ENCODE results near the gene LIN54. TPM values are rescaled to one million over a fixed set of nuclear protein-coding genes. Genes with fewer than 3 reads are reported as not detected.

The LIN54 gene
- total and polyA plus RNA-seq, 3 donors from 2014 or later = 13.2 to 14.6 (median 14.5) TPM

- no peak overlapping the region for H3K27ac ChIP-seq
- intact Hi-C loops (cut with DNase I; ENCODE audit: low total_unique reads) = no loop called here
- H3K4me1 ChIP-seq = no peaks in the 10 kb centered on the region
- no peak overlapping the region for H3K4me3 ChIP-seq
- no peak for TF ChIP-seq CTCF (IDR thresholded peaks at IDR 0.05)
- no peak for TF ChIP-seq POLR2A (IDR thresholded peaks at IDR 0.05)
- no peaks in the 10 kb centered on the region for H3K9me3 ChIP-seq
- no peak for DNase-seq
- H3K36me3 ChIP-seq (ENCODE audit: low read depth, missing control alignments) = no peaks in the 10 kb centered on the region
- H3K27me3 ChIP-seq = no peaks in the 10 kb centered on the region
- 97% methylated on average over 4 of the region's 4 CpGs for WGBS, 2 donors
Observed at GRCh38 chr4:82984459-82984858, 26.2 kb downstream of the LIN54 start.

- intact Hi-C loops (cut with DNase I; ENCODE audit: low total_unique reads) = no loop called here
- TF ChIP-seq POLR2A (IDR thresholded peaks at IDR 0.05) = no peak
- no peak for TF ChIP-seq CTCF (IDR thresholded peaks at IDR 0.05)
- WGBS, 2 donors = 88 to 94% methylated on average over 3 of the region's 3 CpGs
Observed at GRCh38 chr4:82983444-82983843, 27.2 kb downstream of the LIN54 start.

GRCh38 chr4:82981138-82981537 lies 29.5 kb downstream of the LIN54 start:
- no peaks in the 10 kb centered on the region for H3K9me3 ChIP-seq
- H3K4me1 ChIP-seq = no peaks in the 10 kb centered on the region
- no peaks in the 10 kb centered on the region for H3K27me3 ChIP-seq
- H3K4me3 ChIP-seq = no peak overlapping the region
- no peaks in the 10 kb centered on the region for H3K36me3 ChIP-seq (ENCODE audit: low read depth, missing control alignments)
- no peak for TF ChIP-seq CTCF (IDR thresholded peaks at IDR 0.05)
- H3K27ac ChIP-seq = no peak overlapping the region
- 94 to 97% methylated on average over 1 of the region's 1 CpG for WGBS, 2 donors
- no peak for DNase-seq
- intact Hi-C loops (cut with DNase I; ENCODE audit: low total_unique reads) = no loop called here

More at GRCh38 chr4:82983444-82983843, 27.2 kb downstream of the LIN54 start:
- H3K4me1 ChIP-seq = no peaks in the 10 kb centered on the region
- H3K27me3 ChIP-seq = no peaks in the 10 kb centered on the region
- DNase-seq = no peak
- no peaks in the 10 kb centered on the region for H3K9me3 ChIP-seq
- H3K27ac ChIP-seq = no peak overlapping the region
- H3K36me3 ChIP-seq (ENCODE audit: low read depth, missing control alignments) = no peaks in the 10 kb centered on the region
- H3K4me3 ChIP-seq = no peak overlapping the region

- Histone ChIP-seq H3K36me3 (ENCODE audit: low read depth, missing control alignments) (no peaks in the 10 kb centered on the region), H3K27ac (no peak overlapping the region), H3K9me3 (no peaks in the 10 kb centered on the region), H3K4me3 (no peak overlapping the region), H3K4me1 (no peaks in the 10 kb centered on the region), H3K27me3 (no peaks in the 10 kb centered on the region)
- no peak for DNase-seq
- WGBS, 2 donors = 86 to 96% methylated on average over 2 of the region's 2 CpGs
- TF ChIP-seq POLR2A (IDR thresholded peaks at IDR 0.05) (no peak), CTCF (IDR thresholded peaks at IDR 0.05) (no peak)
- intact Hi-C loops (cut with DNase I; ENCODE audit: low total_unique reads) = no loop called here
Observed at GRCh38 chr4:82975792-82976191, 34.8 kb downstream of the LIN54 start.

- DNase-seq = no peak
- WGBS, 2 donors = 90 to 94% methylated on average over 2 of the region's 2 CpGs
- no peak overlapping the region for H3K4me3 ChIP-seq
- intact Hi-C loops (cut with DNase I; ENCODE audit: low total_unique reads) = no loop called here
- no peak overlapping the region for H3K27ac ChIP-seq
- H3K9me3 ChIP-seq = no peaks in the 10 kb centered on the region
- TF ChIP-seq POLR2A (IDR thresholded peaks at IDR 0.05) (no peak), CTCF (IDR thresholded peaks at IDR 0.05) (no peak)
- H3K27me3 ChIP-seq = no peaks in the 10 kb centered on the region
- no peaks in the 10 kb centered on the region for H3K4me1 ChIP-seq
- H3K36me3 ChIP-seq (ENCODE audit: low read depth, missing control alignments) = no peaks in the 10 kb centered on the region
Observed at GRCh38 chr4:82969414-82969813, 41.2 kb downstream of the LIN54 start.

Data from testis (tissue), 3 donors.